LNCaP clone FGC (cell line): ENCODE measurements around the gene ZNF335.

Source experiments
- DNase-seq: peaks from one replicate; pipeline ENCODE4 v3.0.0-alpha.2; 2011; ENCODE audit warnings: low read depth
- H3K4me3 ChIP-seq: 2 replicates; pipeline ENCODE4 v1.5.1; 2011; ENCODE audit warnings: mild to moderate bottlenecking, low read depth, low read length, control low read depth
- CTCF ChIP-seq: IDR thresholded peaks from 2 replicates; pipeline ENCODE4 v1.5.1; 2012; ENCODE audit warnings: mild to moderate bottlenecking; ENCODE audit not compliant: control insufficient read depth, insufficient read depth; ENCODE audit errors: extremely low read depth

Gene ZNF335

GRCh38 chr20:46007671-46008070, 35.7 kb upstream of the ZNF335 start:
- TF ChIP-seq CTCF = no peak
- no peak overlapping the region for H3K4me3 ChIP-seq
- DNase-seq = no peak

GRCh38 chr20:46006964-46007363, 35.0 kb upstream of the ZNF335 start:
- H3K4me3 ChIP-seq = no peak overlapping the region
- DNase-seq = no peak
- no peak for TF ChIP-seq CTCF

GRCh38 chr20:46006022-46006705, 34.2 kb upstream of the ZNF335 start:
- no peak overlapping the region for H3K4me3 ChIP-seq
- TF ChIP-seq CTCF = no peak

GRCh38 chr20:46004889-46005473, 33.0 kb upstream of the ZNF335 start:
- H3K4me3 ChIP-seq = no peak overlapping the region
- TF ChIP-seq CTCF = no peak
- DNase-seq = no peak

More at GRCh38 chr20:46006022-46006705, 34.2 kb upstream of the ZNF335 start:
- DNase-seq = no peak

- DNase-seq = no peak
- no peak for TF ChIP-seq CTCF
- H3K4me3 ChIP-seq = no peak overlapping the region
Observed at GRCh38 chr20:46004187-46004586, 32.2 kb upstream of the ZNF335 start.

GRCh38 chr20:46002008-46002407, 30.0 kb upstream of the ZNF335 start:
- no peak overlapping the region for H3K4me3 ChIP-seq
- TF ChIP-seq CTCF = no peak
- no peak for DNase-seq

- no peak for TF ChIP-seq CTCF
- no peak for DNase-seq
- no peak overlapping the region for H3K4me3 ChIP-seq
Observed at GRCh38 chr20:46001498-46001897, 29.5 kb upstream of the ZNF335 start.
